GM19324 (cell line): ENCODE measurements around the gene MAP3K2.

Experiments
- ATAC-seq: cut with Tn5 transposase; IDR thresholded peaks from one replicate; pipeline ENCODE4 v1.9.1; 2021; ENCODE audit warnings: mild to moderate bottlenecking, moderate library complexity; ENCODE audit not compliant: unreplicated experiment, low FRiP score

The MAP3K2 gene

DNA sequence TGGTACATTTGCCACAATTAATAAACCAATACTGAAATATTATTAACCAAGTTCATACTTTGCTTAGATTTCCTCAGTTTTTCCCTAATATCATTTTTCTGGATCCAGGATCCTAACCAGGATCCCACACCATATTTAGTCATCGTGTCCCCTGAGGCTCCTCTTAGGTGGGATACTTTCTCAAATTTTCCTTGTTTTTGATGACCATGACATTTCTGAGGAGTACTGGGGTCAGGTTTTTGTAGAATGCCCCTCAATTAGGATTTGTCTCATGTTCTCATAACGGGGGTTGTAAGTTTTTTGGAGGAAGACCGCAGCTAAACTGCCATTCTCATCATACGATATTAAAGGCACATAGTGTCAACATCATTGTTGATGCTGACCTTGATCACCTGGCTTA, 78.3 kb downstream of the MAP3K2 start:
- ATAC-seq: no peak

GRCh38 chr2:127308586-127309138, 79.1 kb downstream of the MAP3K2 start:
- no peak for ATAC-seq

DNA sequence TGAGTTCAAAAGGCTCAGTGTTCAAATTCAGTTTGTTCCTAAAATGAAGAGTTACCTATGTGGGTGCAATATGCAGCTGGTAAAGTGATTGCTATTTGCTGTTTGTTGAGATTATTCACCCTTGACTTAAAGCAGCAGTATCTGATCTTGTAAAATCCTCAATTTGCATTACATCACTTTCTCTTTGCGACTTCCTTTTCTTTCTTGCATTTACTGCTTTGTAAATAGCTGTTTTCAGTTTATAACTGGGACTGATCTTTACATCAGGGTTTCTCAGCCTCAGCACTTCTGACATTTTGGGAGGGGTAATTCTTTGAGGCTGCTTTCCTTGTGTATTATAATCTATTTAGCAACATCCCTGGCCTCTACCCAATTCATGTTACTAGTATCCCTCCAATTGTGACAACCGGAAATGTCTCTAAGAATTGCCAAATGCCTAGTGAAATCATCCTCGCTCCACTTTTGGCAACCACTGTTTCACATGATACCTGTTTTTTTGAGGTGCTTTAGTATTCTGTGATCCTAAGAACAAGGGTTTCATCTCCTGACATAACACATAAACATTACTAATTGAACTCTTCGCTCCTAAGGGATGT, 81.7 kb downstream of the MAP3K2 start:
- ATAC-seq: no peak

DNA sequence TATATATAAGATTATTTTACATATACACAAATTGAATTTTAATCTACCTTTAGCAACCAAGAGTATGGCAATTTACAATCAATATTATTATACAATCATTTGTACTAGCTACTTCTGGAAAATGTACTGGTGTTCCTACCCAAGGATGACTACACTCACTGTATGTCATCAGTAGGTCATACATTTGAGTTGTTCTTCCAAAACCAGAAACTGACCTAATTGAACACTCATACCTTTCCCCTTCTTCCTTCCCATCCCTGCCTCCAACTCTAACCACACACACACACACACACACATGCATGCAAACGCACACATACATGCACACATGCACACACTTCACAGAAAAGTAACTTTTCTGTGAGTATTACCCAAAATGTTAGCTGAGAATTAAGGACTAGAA, 85.6 kb downstream of the MAP3K2 start:
- ATAC-seq: no peak

DNA sequence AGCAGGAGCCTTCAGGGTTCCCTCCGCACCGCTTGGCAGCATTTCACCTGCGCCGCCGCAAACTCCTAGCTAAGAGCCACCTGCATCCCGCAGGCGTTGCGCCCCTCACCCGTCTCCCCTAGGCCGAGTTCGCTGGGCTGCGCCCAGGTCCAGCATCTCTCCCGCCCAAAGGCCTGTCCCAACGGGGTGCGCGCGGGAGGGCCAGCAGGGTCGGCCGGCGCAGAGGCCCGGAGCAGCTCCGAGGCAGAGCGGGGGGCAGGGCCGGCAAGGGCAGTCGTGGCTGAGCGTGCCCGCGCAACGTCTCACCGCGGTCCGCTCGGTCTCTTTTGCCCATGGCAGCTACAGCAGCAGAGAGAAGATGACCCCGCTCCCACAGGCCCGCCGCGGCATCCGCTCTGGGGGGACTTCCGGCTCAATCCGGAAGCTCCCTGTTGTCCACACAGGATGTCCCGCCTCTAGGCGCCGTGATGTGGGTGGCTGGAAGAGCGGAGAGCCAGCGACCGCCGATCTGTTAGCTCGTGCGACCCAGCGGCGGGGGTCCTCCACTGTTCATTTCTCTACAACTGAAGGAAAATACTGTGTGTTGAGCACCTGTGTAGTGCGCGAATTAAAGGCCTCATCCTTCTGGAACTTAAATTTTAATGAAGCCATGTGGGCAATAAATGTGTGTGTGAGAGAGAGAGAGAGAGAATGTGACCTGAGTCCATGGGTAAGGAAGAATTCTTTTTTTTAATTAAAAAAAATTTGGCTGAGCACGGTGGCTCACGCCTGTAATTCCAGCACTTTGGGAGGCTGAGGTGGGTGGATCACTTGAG, 93.8 kb downstream of the MAP3K2 start, which contains the start of gene ERCC3:
Gene ERCC3, minus strand, starts transcription at position 397 of the 815 bp plus-strand sequence. Its CDS starts 63 bp downstream, at position 334.
- ATAC-seq: peak; percentile 99

- no peak for ATAC-seq
Measured at GRCh38 chr2:127293386-127293747, 94.4 kb downstream of the MAP3K2 start.

DNA sequence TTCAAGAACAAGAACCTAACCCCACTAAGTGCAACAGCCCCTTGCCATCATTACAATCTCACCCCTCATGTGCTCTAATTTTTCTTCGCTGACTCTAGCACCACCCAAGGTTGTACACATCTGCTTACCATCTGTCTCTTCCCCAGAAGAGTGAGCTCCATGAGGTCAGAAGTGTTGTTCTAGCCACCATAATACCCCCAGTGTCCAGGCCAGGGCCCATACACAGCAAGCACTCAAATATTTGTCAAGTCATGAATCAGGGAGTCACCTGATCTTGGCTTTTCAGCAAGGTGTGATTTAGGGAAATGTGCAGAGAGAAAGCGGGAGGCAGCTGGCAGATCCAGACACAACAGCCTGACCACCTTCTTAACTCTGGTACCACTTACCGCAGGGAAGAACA, 99.5 kb downstream of the MAP3K2 start:
- ATAC-seq: no peak

GRCh38 chr2:127283275-127283674, 104.5 kb downstream of the MAP3K2 start:
- ATAC-seq: no peak

- ATAC-seq: no peak
Measured at GRCh38 chr2:127280693-127281092, 107.1 kb downstream of the MAP3K2 start.

GRCh38 chr2:127279781-127280180, 108.0 kb downstream of the MAP3K2 start:
- ATAC-seq: no peak

- ATAC-seq: no peak
Measured at GRCh38 chr2:127278959-127279358, 108.8 kb downstream of the MAP3K2 start.

DNA sequence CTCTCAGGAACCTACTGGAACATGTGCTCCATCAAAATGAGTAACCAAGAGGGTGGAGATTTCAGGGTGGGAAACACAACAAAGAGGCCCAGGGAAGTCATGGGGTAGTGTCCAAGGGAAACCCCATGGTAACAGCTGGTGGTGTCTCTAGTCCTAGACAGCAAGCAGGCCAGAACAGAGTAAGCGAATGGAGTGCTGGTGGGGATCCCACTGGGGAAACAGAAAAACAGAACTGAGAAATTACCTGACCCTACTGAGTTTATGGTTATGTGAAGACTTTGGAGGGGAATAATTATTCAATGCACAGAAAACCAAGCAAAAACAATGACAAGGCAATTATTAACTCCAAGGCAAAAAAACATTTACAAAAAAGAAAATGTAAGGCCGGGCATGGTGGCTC, 110.7 kb downstream of the MAP3K2 start:
- no peak for ATAC-seq

GRCh38 chr2:127275789-127276188, 112.0 kb downstream of the MAP3K2 start:
- ATAC-seq: no peak

GRCh38 chr2:127275356-127275755, 112.4 kb downstream of the MAP3K2 start:
- no peak for ATAC-seq

- ATAC-seq: no peak
Measured at GRCh38 chr2:127270663-127271062, 117.1 kb downstream of the MAP3K2 start.

GRCh38 chr2:127261804-127262406, 125.9 kb downstream of the MAP3K2 start:
- ATAC-seq: no peak

GRCh38 chr2:127259355-127259754, 128.4 kb downstream of the MAP3K2 start:
- no peak for ATAC-seq

GRCh38 chr2:127256866-127257265, 130.9 kb downstream of the MAP3K2 start:
- ATAC-seq: no peak

GRCh38 chr2:127256381-127256780, 131.4 kb downstream of the MAP3K2 start:
- ATAC-seq: no peak

- no peak for ATAC-seq
Measured at GRCh38 chr2:127255721-127256120, 132.1 kb downstream of the MAP3K2 start.

DNA sequence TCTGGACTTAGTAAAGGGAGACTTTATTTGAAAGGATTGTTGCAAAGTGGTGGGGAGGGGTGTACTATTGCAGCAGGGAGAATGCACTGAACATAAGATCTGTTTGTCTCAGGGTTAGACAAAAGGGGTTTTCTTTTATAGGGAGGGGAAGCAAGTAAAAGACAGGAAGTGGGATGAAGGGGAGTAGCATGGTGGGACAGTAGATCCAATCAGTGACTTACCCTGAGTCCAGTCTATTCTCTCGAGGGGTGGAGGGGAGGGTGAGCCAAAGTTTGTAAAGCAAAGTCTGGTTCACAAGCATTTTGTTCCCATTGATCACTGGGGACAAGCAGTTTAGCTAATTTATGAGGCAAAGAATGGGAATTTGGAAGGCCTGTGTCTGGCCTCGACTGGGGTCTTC, 132.6 kb downstream of the MAP3K2 start:
- no peak for ATAC-seq
